GM21529 (cell line): ENCODE measurements around the gene CHCHD6.

Experiments used
- ATAC-seq: cut with Tn5 transposase; IDR thresholded peaks from one replicate; pipeline ENCODE4 v1.9.1; 2021; ENCODE audit not compliant: unreplicated experiment

Gene CHCHD6

DNA sequence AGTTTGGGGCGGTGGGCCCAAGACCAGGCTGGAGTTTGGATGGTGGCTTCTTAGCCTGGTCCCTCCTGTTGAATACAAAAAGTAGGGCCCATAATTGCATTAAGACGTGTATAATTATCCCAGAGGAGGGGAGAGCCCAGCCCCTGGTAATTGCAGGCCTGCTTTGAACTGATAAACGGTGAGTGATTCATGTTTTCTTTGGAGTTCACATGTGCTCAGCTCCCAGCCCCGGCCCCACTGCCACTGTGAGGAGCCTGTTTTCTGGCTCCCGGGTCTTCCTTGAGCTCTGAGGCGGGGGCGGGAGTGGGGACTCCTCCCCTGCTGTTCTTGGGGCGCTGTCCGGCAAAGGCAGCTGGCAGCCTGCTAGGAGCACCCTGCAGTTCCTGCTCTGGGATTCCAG is 282.0 kb downstream of the CHCHD6 start:
- ATAC-seq, result no peak

DNA sequence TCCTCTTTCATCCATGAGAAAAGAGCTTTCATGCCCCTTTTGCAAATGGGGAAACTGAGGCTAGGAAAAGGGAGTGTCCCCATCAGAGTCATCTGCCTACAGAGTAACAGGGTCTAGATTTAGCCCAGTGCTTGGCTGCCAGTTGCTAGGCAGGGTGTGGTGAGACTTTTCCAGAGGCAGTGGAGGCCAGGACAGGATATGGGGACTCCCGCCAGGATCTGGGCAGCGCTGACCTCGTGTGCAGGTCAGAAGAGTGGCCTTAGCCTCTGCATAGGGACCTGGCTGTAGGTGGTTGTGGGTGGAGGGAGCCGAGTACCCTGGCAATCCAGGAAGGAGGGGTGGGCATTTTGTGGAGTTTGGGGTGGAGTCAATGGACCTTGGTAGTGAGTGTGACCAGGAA is 283.1 kb downstream of the CHCHD6 start:
- no peak for ATAC-seq

- ATAC-seq, result no peak
Observed at GRCh38 chr3:126987596-126987995, 283.6 kb downstream of the CHCHD6 start.

DNA sequence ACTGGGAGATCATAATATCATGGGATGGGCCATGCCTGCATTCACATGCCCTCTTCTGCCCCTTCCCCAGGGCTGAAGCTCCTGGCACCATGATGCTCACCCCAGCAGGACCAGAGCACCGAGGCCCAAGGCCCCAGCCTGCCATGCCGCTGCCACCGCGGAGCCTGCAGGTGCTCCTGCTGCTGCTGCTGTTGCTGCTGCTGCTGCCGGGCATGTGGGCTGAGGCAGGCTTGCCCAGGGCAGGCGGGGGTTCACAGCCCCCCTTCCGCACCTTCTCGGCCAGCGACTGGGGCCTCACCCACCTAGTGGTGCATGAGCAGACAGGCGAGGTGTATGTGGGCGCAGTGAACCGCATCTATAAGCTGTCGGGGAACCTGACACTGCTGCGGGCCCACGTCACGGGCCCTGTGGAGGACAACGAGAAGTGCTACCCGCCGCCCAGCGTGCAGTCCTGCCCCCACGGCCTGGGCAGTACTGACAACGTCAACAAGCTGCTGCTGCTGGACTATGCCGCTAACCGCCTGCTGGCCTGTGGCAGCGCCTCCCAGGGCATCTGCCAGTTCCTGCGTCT is 284.5 kb downstream of the CHCHD6 start:
- ATAC-seq, result no peak

DNA sequence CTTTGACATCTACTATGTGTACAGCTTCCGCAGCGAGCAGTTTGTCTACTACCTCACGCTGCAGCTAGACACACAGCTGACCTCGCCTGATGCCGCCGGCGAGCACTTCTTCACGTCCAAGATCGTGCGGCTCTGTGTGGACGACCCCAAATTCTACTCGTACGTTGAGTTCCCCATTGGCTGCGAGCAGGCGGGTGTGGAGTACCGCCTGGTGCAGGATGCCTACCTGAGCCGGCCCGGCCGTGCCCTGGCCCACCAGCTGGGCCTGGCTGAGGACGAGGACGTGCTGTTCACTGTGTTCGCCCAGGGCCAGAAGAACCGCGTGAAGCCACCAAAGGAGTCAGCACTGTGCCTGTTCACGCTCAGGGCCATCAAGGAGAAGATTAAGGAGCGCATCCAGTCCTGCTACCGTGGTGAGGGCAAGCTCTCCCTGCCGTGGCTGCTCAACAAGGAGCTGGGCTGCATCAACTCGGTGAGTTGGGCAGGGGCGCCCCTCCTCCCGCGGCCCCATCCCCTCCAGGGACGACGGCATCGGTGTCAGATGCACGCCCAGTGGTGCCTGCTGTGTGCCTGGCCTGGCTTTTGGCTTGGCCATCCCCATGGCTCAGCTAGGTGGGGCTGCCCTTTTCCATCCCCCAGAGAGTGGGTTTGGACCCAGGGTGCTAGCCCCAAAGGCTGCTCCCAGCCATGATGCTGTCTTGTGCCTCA is 285.4 kb downstream of the CHCHD6 start:
- no peak for ATAC-seq

DNA sequence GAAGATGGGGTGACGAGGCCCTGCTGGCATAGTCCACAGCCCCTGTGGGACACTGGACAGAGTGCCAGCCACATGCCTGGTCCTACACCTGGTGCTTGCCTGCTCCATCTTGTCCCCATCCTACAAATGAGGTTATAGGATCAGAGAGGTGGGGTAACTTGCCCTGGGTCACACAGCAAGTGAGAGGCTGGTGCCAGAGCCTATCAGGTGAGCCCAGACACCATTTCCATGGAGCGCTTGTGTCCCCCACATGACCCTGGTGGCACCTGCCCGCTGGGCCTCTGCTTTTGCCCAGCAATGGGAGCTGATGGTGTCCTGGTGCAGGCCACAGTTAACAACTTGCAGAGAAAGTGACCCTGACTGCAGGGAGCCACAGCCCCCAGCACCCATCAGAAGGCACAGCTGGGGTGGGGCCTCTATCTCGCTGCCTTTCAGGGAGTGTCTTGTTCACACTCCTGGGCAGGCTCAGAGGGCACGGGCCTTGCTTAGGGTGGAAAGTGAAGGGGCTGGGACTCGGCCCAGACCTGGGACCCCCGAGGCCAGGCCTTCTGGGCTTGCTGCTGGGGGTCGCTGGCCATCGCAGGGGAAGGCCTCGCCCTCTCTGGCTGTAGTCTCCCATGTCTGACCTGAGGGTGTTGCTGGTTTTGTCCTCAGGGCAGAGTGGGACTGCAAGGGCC is 286.1 kb downstream of the CHCHD6 start:
- ATAC-seq, result no peak

GRCh38 chr3:126990890-126991289 is 286.9 kb downstream of the CHCHD6 start:
- ATAC-seq, result no peak

- no peak for ATAC-seq
Observed at GRCh38 chr3:126991366-126992200, 287.5 kb downstream of the CHCHD6 start.

DNA sequence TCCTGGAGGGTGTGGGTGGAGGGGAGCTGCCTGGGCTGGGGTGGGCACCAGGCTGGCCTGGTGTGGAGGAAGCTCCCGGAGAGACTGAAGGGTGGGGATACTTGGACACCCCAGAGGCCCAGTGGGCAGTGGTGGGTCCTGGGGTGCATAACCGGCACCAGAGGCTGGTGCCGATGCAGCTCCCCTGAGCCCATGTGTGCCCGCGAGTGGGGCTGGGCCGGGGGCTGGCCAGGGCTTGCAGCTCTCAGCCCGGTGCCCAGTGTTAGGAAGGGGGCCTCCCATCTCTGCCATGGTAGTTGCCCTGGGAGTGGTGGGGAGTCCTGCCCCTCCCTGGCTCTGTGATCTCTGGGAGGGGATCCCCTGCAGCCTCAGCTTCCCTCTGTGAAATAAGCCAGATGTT is 288.2 kb downstream of the CHCHD6 start:
- no peak for ATAC-seq

DNA sequence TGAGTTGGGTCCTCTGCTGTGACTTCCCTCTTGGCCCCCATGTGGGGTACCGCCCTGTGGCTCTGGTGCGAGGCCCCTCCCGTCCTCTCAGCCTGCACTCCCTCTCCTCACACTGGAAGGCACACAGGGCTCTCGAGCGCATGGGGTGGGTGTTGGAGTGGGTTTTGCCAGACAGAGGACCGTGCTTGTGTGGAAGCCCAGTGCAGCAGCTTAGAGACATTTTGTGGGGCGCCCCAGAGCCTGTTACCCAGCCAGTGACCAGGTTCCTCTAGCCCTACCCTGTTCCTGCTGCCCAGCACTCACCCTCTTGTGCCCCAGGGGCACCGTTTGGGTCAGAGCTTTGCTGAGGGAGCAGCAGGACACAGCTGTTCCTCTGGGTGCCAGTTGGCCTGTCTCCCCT is 288.7 kb downstream of the CHCHD6 start:
- ATAC-seq, result no peak

- ATAC-seq, result no peak
Observed at GRCh38 chr3:126993436-126993835, 289.4 kb downstream of the CHCHD6 start.

DNA sequence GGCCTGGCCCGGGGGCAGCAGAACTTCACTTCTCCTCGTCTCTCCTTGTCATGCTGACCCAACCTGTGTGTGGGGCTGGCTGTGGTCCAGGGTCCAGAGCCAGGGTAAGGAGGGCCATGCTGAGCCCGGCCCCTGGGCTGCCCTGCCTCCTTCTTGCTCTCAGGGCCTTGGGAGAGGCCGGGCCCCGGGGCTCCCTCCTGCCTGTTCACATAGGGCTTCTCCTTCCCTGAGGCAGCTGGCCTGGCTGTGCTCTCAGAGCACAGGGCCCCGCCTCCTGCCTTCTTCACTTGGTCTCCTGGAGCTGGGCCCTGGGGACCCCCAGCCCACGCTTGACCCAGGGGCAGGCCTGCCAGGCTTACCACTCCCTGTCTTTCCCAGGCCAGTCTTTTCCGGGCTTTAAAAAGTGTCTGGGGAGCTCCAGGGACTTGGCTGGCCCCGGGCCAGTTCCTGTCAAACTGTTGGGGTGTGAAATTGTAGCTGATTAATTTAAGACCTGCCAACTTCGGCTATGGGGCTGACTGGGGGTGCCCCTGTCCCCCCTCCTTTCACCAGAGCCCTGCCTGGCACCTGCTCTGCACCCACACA is 290.7 kb downstream of the CHCHD6 start:
- no peak for ATAC-seq

DNA sequence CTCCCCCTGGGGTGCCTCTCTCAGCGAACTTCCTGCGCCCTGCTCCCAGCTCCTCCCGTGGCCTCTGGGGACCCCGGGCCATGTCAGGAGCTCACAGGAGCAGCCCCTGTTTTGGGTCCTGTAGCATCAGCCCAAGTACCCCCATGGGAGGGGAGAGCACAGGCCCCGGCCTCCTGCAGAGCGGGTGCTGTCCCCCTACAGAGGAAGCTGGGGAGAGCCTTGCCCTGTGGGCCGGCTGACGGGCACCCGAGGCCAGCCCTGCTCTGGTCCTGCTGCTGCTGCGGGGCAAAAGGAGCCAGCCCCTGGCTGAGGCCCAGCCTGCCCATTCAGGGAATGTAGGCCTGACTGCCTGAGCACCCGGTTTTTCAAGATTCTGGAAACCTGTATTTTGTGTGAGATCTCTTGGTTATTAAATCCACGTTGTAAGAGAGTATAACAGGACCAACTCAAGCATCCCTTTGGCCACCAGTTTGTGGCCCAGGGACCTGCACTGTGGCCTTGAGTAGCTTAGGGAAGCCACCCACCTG is 291.3 kb downstream of the CHCHD6 start:
- ATAC-seq, result no peak

DNA sequence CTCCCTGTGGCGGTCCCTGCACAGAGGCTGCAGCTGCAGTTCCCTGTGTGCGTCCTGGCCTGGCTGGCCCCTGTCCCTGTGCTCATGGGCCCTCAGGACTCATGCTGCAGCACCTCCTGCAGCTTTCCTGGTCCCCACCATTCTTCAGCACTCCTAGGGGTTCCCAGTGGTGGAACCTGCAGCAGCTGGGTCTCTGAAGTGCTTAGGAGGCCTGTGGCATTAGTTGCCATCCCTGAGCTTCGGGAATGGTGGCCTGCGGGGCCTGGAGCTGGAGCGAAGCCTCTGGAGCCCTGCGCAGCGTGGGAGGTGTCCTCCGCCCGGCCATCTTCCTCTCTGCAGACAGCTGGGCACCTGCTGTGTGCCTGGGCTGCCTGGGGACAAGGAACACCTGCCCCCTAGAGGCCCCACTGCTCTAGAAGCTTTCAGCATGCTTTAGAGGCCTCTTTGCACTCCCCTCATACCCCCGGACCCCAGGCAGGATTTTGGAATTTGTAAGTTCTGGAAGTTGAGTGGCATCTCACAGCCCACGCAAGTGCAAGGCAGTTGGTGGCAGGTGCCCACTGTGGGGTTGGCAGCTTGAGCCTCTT is 292.0 kb downstream of the CHCHD6 start:
- ATAC-seq, result no peak

DNA sequence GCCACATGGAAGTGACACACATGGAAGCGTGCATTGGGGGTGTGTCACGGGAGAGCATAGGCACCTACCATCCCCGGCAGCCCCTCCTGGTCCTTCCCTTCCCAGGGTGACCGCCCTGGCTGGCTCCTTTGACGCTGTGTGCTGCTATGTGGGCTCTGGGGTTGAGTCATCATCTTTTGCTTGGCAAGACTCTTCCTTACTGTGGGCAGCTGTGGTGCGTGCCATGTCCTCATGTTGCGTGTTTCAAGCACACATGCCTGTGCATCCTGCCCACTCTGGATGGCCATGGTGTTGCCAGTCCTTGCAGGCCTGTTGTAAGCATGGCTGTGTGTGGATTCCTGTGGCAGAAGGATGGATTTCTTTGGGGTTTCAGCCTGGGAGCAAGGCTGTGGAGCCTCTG is 292.9 kb downstream of the CHCHD6 start:
- ATAC-seq, result no peak

- ATAC-seq, result no peak
Observed at GRCh38 chr3:126997455-126998038, 293.5 kb downstream of the CHCHD6 start.

- no peak for ATAC-seq
Observed at GRCh38 chr3:126998320-126998719, 294.3 kb downstream of the CHCHD6 start.

DNA sequence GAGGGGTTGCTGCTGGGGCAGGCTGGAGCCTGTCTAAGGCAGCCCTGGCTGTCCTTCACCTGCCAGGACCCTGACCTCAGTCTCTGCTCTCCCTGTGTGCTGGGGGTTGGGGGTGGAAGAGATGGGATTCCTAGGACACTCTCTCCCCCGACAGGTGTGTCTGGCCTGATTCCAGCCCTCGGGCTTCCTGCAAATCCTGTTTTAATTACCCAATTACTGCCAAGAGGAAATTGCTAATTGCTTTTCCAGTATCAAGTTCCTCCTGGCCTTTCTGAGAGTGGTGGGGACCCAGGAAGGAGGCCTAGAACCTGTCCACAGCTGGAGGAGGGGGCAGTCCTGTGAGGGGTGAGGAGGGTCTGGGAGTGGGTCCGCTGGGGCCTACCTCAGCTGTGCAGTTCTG is 294.7 kb downstream of the CHCHD6 start:
- ATAC-seq, result no peak

DNA sequence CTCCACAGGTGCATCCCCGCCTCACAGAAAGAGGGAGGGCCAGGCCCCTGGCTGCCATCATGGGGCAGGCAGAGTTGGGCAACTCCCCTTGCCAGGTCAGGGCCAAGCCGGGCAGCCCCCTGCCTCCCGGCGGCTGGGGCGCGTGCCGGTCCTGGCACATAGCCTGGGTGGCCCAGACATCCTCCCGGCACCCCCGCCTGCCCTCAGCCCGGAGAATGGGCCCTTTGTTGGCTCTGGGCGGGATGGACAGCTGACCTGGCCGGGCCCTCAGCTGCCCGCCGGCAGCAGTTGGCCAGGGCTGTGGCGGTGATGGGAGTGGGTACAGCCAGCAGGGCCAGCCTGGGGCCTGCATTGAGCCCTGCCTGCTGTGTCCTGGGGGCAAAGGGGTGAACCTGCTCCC is 295.3 kb downstream of the CHCHD6 start:
- ATAC-seq, result no peak

GRCh38 chr3:127000119-127000518 is 296.1 kb downstream of the CHCHD6 start:
- no peak for ATAC-seq
